H1 (cell line): Measurements from ENCODE around the gene ZNF488. TPM values are rescaled to one million over a fixed set of nuclear protein-coding genes. Genes with fewer than 3 reads are reported as not detected.

Source experiments
- CTCF ChIA-PET: fragments of 300-600 bp; sonication (Branson Sonifier 250); formaldehyde crosslinking; loops from one replicate; lab custom pipeline; 2021; ENCODE audit not compliant: partially characterized antibody; lab: Charles Lee
- POLR2A ChIA-PET: fragments of 300-600 bp; sonication (Branson Sonifier 250); formaldehyde crosslinking; loops from one replicate; lab custom pipeline; 2021; ENCODE audit warnings: inconsistent platforms; ENCODE audit not compliant: partially characterized antibody; lab: Charles Lee
- DNase-seq, 2 experiments: peaks; one replicate each; pipeline versions ENCODE4 v3.0.0 to v3.0.0-alpha.2; 2010 to 2022; ENCODE audit warnings: low spot score in 2 of 2, low read depth in 1 of 2, mixed read lengths in 1 of 2
- FAIRE-seq: peaks from 2 replicates; lab custom pipeline; 2011; peaks lifted over from hg19 to GRCh38; lab: Jason Lieb, UNC
- H2AFZ ChIP-seq: 2 replicates; pipeline ENCODE4 v1.8.1; 2012; ENCODE audit warnings: low read length, inconsistent platforms
- H2AK5ac ChIP-seq: 2 replicates; pipeline ENCODE4 v1.6.1; 2013; ENCODE audit warnings: low read depth, low read length
- H2BK120ac ChIP-seq: replicated peaks from 2 replicates; pipeline ENCODE3; 2013; ENCODE audit warnings: low read depth, low read length, inconsistent platforms
- H2BK12ac ChIP-seq: 2 replicates; pipeline ENCODE4 v1.6.1; 2013; ENCODE audit warnings: low read depth, low read length
- H2BK15ac ChIP-seq: 2 replicates; pipeline ENCODE4 v1.6.1; 2013; ENCODE audit warnings: low read length
- H2BK20ac ChIP-seq: 2 replicates; pipeline ENCODE4 v1.6.1; 2013; ENCODE audit warnings: low read length
- H2BK5ac ChIP-seq: 2 replicates; pipeline ENCODE4 v1.6.1; 2013; ENCODE audit warnings: low read depth, low read length
- H3K14ac ChIP-seq: 2 replicates; pipeline ENCODE4 v1.6.1; 2013; ENCODE audit warnings: inconsistent platforms; ENCODE audit not compliant: insufficient read length
- H3K18ac ChIP-seq: 2 replicates; pipeline ENCODE4 v1.6.1; 2013; ENCODE audit warnings: low read length; ENCODE audit errors: extremely low read depth
- H3K23ac ChIP-seq: 2 replicates; pipeline ENCODE4 v1.6.1; 2013; ENCODE audit warnings: inconsistent platforms; ENCODE audit not compliant: insufficient read length
- H3K23me2 ChIP-seq: 2 replicates; pipeline ENCODE4 v1.6.1; 2013; ENCODE audit warnings: low read depth, low read length
- H3K27ac ChIP-seq: 2 replicates; pipeline ENCODE4 v1.6.1; 2011; ENCODE audit warnings: low read depth, low read length, inconsistent platforms
- H3K27me3 ChIP-seq, 4 experiments: replicated peaks in 1 of 4; 1 replicate in 1 of 4; 2 replicates in 3 of 4; pipeline versions ENCODE4 v1.6.1 to v1.8.1; 2011 to 2013; ENCODE audit warnings: low read length in 3 of 4, mild to moderate bottlenecking in 3 of 4, inconsistent platforms in 2 of 4, mixed read lengths in 2 of 4, moderate library complexity in 1 of 4; ENCODE audit not compliant: control insufficient read depth in 3 of 4, insufficient read depth in 3 of 4; ENCODE audit errors: extremely low read depth in 1 of 4
- H3K36me3 ChIP-seq, 4 experiments: 2 replicates each; pipeline versions ENCODE4 v1.6.1 to v1.8.1; 2011 to 2013; ENCODE audit warnings: mild to moderate bottlenecking in 4 of 4, low read length in 3 of 4, moderate library complexity in 2 of 4, control low read depth in 1 of 4, inconsistent platforms in 1 of 4; ENCODE audit not compliant: insufficient read depth in 4 of 4, control insufficient read depth in 2 of 4
- H3K4ac ChIP-seq: replicated peaks from 2 replicates; pipeline ENCODE3; 2013; ENCODE audit warnings: low read length, low read depth, mixed read lengths, inconsistent platforms; ENCODE audit not compliant: insufficient read length
- H3K4me1 ChIP-seq, 4 experiments: replicated peaks in 1 of 4; 1 replicate in 1 of 4; 2 replicates in 3 of 4; pipeline versions ENCODE4 v1.6.1 to v1.8.1; 2011 to 2013; ENCODE audit warnings: low read length in 3 of 4, inconsistent platforms in 2 of 4, mixed read lengths in 1 of 4; ENCODE audit not compliant: insufficient read depth in 4 of 4, control insufficient read depth in 3 of 4
- H3K4me2 ChIP-seq, 2 experiments: 2 replicates each; pipeline versions ENCODE4 v1.6.1 to v1.8.1; 2011 to 2013; ENCODE audit warnings: low read depth in 2 of 2, low read length in 2 of 2, control low read depth in 1 of 2, inconsistent platforms in 1 of 2, mild to moderate bottlenecking in 1 of 2; ENCODE audit not compliant: insufficient read depth in 1 of 2
- H3K4me3 ChIP-seq, 4 experiments: fragments of 200-600, 300-600 bp in 1 of 4; sonication (generic), shearing (Covaris generic), sonication (Bioruptor Twin) in 1 of 4; 2 replicates each; pipeline versions ENCODE4 v1.5.1 to v1.8.1; 2011 to 2016; ENCODE audit warnings: low read length in 4 of 4, low read depth in 3 of 4, control low read depth in 2 of 4, inconsistent platforms in 2 of 4, mild to moderate bottlenecking in 2 of 4, mixed read lengths in 1 of 4, moderate library complexity in 1 of 4; ENCODE audit not compliant: insufficient read depth in 2 of 4; ENCODE audit errors: extremely low read depth in 1 of 4
- H3K56ac ChIP-seq: replicated peaks from 2 replicates; pipeline ENCODE3; 2013; ENCODE audit warnings: low read depth, mild to moderate bottlenecking, mixed read lengths, low read length, inconsistent platforms; ENCODE audit not compliant: insufficient read length
- H3K79me1 ChIP-seq: 2 replicates; pipeline ENCODE4 v1.6.1; 2013; ENCODE audit warnings: low read depth, low read length, control low read depth
- H3K79me2 ChIP-seq, 2 experiments: 2 replicates each; pipeline versions ENCODE4 v1.6.1 to v1.8.1; 2012 to 2013; ENCODE audit warnings: low read length in 2 of 2, mild to moderate bottlenecking in 2 of 2, inconsistent platforms in 1 of 2; ENCODE audit not compliant: insufficient read depth in 2 of 2, control insufficient read depth in 1 of 2
- H3K9ac ChIP-seq, 4 experiments: replicated peaks in 1 of 4; 1 replicate in 1 of 4; 2 replicates in 3 of 4; pipeline versions ENCODE4 v1.6.1 to v1.8.1; 2011 to 2013; ENCODE audit warnings: low read depth in 3 of 4, low read length in 3 of 4, control low read depth in 2 of 4, mild to moderate bottlenecking in 2 of 4, moderate library complexity in 2 of 4, inconsistent platforms in 1 of 4; ENCODE audit errors: extremely low read depth in 1 of 4
- H3K9me3 ChIP-seq, 2 experiments: 2 replicates each; pipeline versions ENCODE4 v1.6.1 to v1.8.1; 2012 to 2013; ENCODE audit warnings: mild to moderate bottlenecking in 2 of 2, moderate library complexity in 2 of 2, control low read depth in 1 of 2, inconsistent platforms in 1 of 2, low read depth in 1 of 2, low read length in 1 of 2, mixed read lengths in 1 of 2; ENCODE audit not compliant: insufficient read depth in 2 of 2
- H4K20me1 ChIP-seq, 2 experiments: replicated peaks in 1 of 2; 2 replicates each; pipeline versions ENCODE3 to v1.8.1; 2011 to 2013; ENCODE audit warnings: inconsistent platforms in 2 of 2, low read length in 2 of 2, mild to moderate bottlenecking in 1 of 2; ENCODE audit not compliant: insufficient read depth in 2 of 2, control insufficient read depth in 1 of 2
- H4K5ac ChIP-seq: 2 replicates; pipeline ENCODE4 v1.6.1; 2013; ENCODE audit warnings: low read length, low read depth, mixed read lengths, inconsistent platforms; ENCODE audit not compliant: insufficient read length
- H4K8ac ChIP-seq: 2 replicates; pipeline ENCODE4 v1.8.0; 2013; ENCODE audit warnings: mild to moderate bottlenecking, moderate library complexity, low read length, inconsistent platforms; ENCODE audit not compliant: insufficient read depth; ENCODE audit errors: extremely low read depth
- H4K91ac ChIP-seq: replicated peaks from 2 replicates; pipeline ENCODE3; 2013; ENCODE audit warnings: low read length, mixed read lengths, inconsistent platforms; ENCODE audit not compliant: insufficient read length
- ATF3 ChIP-seq: IDR thresholded peaks from 2 replicates; pipeline ENCODE4 v1.6.1; 2011; ENCODE audit warnings: low read depth, mild to moderate bottlenecking, low read length; ENCODE audit not compliant: insufficient read depth
- CTBP2 ChIP-seq: IDR thresholded peaks from 2 replicates; pipeline ENCODE4 v1.7.0; 2011; ENCODE audit warnings: borderline replicate concordance, mild to moderate bottlenecking, moderate library complexity, mixed read lengths, low read length; ENCODE audit not compliant: insufficient read depth, insufficient read length
- FOSL1 ChIP-seq: IDR thresholded peaks from 2 replicates; pipeline ENCODE4 v1.6.1; 2011; ENCODE audit warnings: mild to moderate bottlenecking, low read depth, low read length, moderate library complexity; ENCODE audit not compliant: insufficient read depth
- KDM1A ChIP-seq: fragments of 200-600, 300-600 bp; sonication (generic); IDR thresholded peaks from 2 replicates; pipeline ENCODE4 v1.7.1; 2016; ENCODE audit warnings: mild to moderate bottlenecking, low read length, borderline replicate concordance
- PHF8 ChIP-seq: fragments of 200-600 bp; sonication (generic); conservative IDR thresholded peaks from 2 replicates; pipeline ENCODE4 v1.7.1; 2012; ENCODE audit warnings: low read depth, mild to moderate bottlenecking, inconsistent platforms, low read length, moderate library complexity
- POLR2AphosphoS5 ChIP-seq: IDR thresholded peaks from 2 replicates; pipeline ENCODE4 v1.6.1; 2011; ENCODE audit warnings: low read depth, low read length
- RBBP5 ChIP-seq: IDR thresholded peaks from 2 replicates; pipeline ENCODE4 v1.7.1; 2012; ENCODE audit warnings: low read depth, mild to moderate bottlenecking, inconsistent platforms, low read length, moderate library complexity, borderline replicate concordance
- SIX5 ChIP-seq: IDR thresholded peaks from 2 replicates; pipeline ENCODE4 v1.6.1; 2011; ENCODE audit warnings: mild to moderate bottlenecking, low read depth, low read length
- SUZ12 ChIP-seq: fragments of 200-600 bp; sonication (generic); IDR thresholded peaks from 2 replicates; pipeline ENCODE4 v1.6.1; 2012; ENCODE audit warnings: mild to moderate bottlenecking, inconsistent platforms, low read length, moderate library complexity, mixed read lengths
- TEAD4 ChIP-seq: IDR thresholded peaks from 2 replicates; pipeline ENCODE4 v1.6.1; 2012; ENCODE audit warnings: low read depth, low read length, inconsistent platforms, mixed read lengths
- USF2 ChIP-seq: IDR thresholded peaks from 2 replicates; pipeline ENCODE4 v1.6.1; 2011; ENCODE audit warnings: low read length, improper control_type of control experiment
- YY1 ChIP-seq: IDR thresholded peaks from 2 replicates; pipeline ENCODE4 v1.6.1; 2011; ENCODE audit warnings: low read depth, mild to moderate bottlenecking, low read length
- WGBS, 2 experiments: shearing (Covaris generic) in 1 of 2; methylation state at CpG; one replicate each; pipeline versions ENCODE4 v1.1.6 to v1.1.7; 2013 to 2015; ENCODE audit warnings: low lambda C conversion rate in 2 of 2, mixed read lengths in 2 of 2, inconsistent platforms in 1 of 2, low coverage in 1 of 2, missing lambda C conversion rate in 1 of 2; ENCODE audit not compliant: insufficient replicate concordance in 2 of 2, insufficient coverage in 1 of 2, insufficient read length in 1 of 2; ENCODE audit errors: extremely low coverage in 1 of 2, missing lambda C conversion rate in 1 of 2; 5-methylcytosine and 5-hydroxymethylcytosine counted together
- polyA plus RNA-seq, 7 experiments: library from polyadenylated mRNA; depleted of rRNA in 3 of 7; stranded (reverse) in 5 of 7; unstranded in 2 of 7; fragments of >200 nt in 5 of 7; fragments of 200-250 nt in 2 of 7; gene quantifications; 1 replicate in 5 of 7; 2 replicates in 1 of 7; 4 replicates in 1 of 7; pipeline versions ENCODE4 v1.2.1 to v1.2.3, GENCODE V29; 2011 to 2013; ENCODE audit warnings: missing spikeins in 2 of 7, mixed read lengths in 2 of 7
- total RNA-seq: library from RNA; stranded (reverse); fragmentation: NEBNext Ultra II Directional; extraction: Animal tissue kit (Norgen Biotek cat#: 25700); gene quantifications from 2 replicates; pipeline ENCODE4 v1.2.1, GENCODE V29; 2021

ZNF488 gene
- total and polyA plus RNA-seq, 2 of the 8 experiments (the other 6 are each of a cell fraction or from before 2014, with no cell fraction given), result 7.9 to 11.4 TPM

GRCh38 chr10:47348138-47348651 is 35.9 kb downstream of the ZNF488 start, which contains the start of gene RBP3:
TSS of gene RBP3 (plus strand) at chr10:47348363. CDS start at chr10:47348485, 122 bp downstream.
- Histone ChIP-seq H3K4me1 (no peaks in the 10 kb centered on the region; a peak in 2 of 7 replicates), H3K79me1 (no peaks in the 10 kb centered on the region), H4K20me1 (no peaks in the 10 kb centered on the region), H2BK20ac (no peak within 1 kb of the TSS), H3K4me3 (no peak within 1 kb of the TSS), H2BK120ac (no peak within 1 kb of the TSS), H3K9me3 (no peaks in the 10 kb centered on the region), H4K8ac (no peak within 1 kb of the TSS), H3K23ac (no peak within 1 kb of the TSS), H3K79me2 (no peaks in the 10 kb centered on the region), H2BK15ac (no peak within 1 kb of the TSS), H3K56ac (no peak within 1 kb of the TSS), H2BK5ac (no peak within 1 kb of the TSS), H3K9ac (no peak within 1 kb of the TSS), H3K27ac (no peak within 1 kb of the TSS), H3K23me2 (no peaks in the 10 kb centered on the region), H4K91ac (no peak within 1 kb of the TSS), H2AFZ (no peak within 1 kb of the TSS), H3K4me2 (no peak within 1 kb of the TSS), H3K14ac (no peak within 1 kb of the TSS), H2AK5ac (no peak within 1 kb of the TSS), H4K5ac (no peak within 1 kb of the TSS), H3K36me3 (no peaks in the 10 kb centered on the region), H3K27me3 (no peaks in the 10 kb centered on the region), H2BK12ac (0 out of 2 replicates have a peak within 1 kb of the TSS, but pooled peaks have one; percentile 9), H3K18ac (no peak within 1 kb of the TSS), H3K4ac (no peak within 1 kb of the TSS)
- ChIA-PET CTCF (interaction anchor here (0.6 to 14.6 kb wide), 4 partner anchors 14 to 353 kb away, joined by 3 to 132 read pairs (median 4); no protein-coding TSS in a partner anchor), POLR2A (no interaction called here)
- no peak for FAIRE-seq
- 95% methylated on average over 5 of the region's 5 CpGs; no CpG with 5 or more reads in 1 of the 2 experiments for WGBS, 2 experiments
- DNase-seq, result no peak
- TF ChIP-seq SUZ12 (no peak), POLR2AphosphoS5 (no peak), YY1 (no peak), PHF8 (no peak), CTBP2 (no peak), RBBP5 (no peak), FOSL1 (no peak), SIX5 (no peak), ATF3 (no peak), KDM1A (no peak), TEAD4 (no peak), USF2 (no peak)
